ENCODE data around the gene RAPGEFL1. TPM values are rescaled to one million over a fixed set of nuclear protein-coding genes. Genes with fewer than 3 reads are reported as not detected.

RAPGEFL1 gene
- total RNA-seq, 1 donor from 2014 or later: 6.8 TPM

- no peaks in the 10 kb centered on the region for H3K36me3 ChIP-seq
- Mint-ChIP-seq H3K4me1 (peaks cover 23% of the 10 kb centered on the region), H3K27me3 (ENCODE audit: insufficient read depth, low read depth) (peaks cover 13% of the 10 kb centered on the region), H3K36me3 (peaks cover 4% of the 10 kb centered on the region), H3K4me3 (no peak overlapping the region), H3K27ac (no peak overlapping the region), H3K9me3 (no peaks in the 10 kb centered on the region)
- peaks cover 18% of the 10 kb centered on the region for H3F3A ChIP-seq (ENCODE audit: low read depth)
- no peak overlapping the region for H3K4me2 ChIP-seq
- H3K4me1 ChIP-seq: peaks cover 12% of the 10 kb centered on the region
- TF ChIP-seq EZH2 (IDR thresholded peaks at IDR 0.05) (no peak), EZH2phosphoT487 (IDR thresholded peaks at IDR 0.05) (no peak)
- TF ChIP-seq, protein P1, sequence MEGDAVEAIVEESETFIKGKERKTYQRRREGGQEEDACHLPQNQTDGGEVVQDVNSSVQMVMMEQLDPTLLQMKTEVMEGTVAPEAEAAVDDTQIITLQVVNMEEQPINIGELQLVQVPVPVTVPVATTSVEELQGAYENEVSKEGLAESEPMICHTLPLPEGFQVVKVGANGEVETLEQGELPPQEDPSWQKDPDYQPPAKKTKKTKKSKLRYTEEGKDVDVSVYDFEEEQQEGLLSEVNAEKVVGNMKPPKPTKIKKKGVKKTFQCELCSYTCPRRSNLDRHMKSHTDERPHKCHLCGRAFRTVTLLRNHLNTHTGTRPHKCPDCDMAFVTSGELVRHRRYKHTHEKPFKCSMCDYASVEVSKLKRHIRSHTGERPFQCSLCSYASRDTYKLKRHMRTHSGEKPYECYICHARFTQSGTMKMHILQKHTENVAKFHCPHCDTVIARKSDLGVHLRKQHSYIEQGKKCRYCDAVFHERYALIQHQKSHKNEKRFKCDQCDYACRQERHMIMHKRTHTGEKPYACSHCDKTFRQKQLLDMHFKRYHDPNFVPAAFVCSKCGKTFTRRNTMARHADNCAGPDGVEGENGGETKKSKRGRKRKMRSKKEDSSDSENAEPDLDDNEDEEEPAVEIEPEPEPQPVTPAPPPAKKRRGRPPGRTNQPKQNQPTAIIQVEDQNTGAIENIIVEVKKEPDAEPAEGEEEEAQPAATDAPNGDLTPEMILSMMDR (IDR thresholded peaks at IDR 0.05): no peak
- no peak for DNase-seq (ENCODE audit: low spot score)
- no peak overlapping the region for H2AFZ ChIP-seq (replicated peaks)
- no peak overlapping the region for H3K9ac ChIP-seq
- H3K79me2 ChIP-seq (ENCODE audit: low read depth): no peaks in the 10 kb centered on the region
- no peak overlapping the region for H3K4me3 ChIP-seq
- H3K27ac ChIP-seq: no peak overlapping the region
- H3K9me3 ChIP-seq (ENCODE audit: low read depth): no peaks in the 10 kb centered on the region
- no peaks in the 10 kb centered on the region for H4K20me1 ChIP-seq (ENCODE audit: low read depth)
- H3K27me3 ChIP-seq: peaks cover 8% of the 10 kb centered on the region
Measured at GRCh38 chr17:40188694-40189093, 11.4 kb downstream of the RAPGEFL1 start.

- H3K27ac Mint-ChIP-seq: no peak overlapping the region
- H3F3A ChIP-seq (ENCODE audit: low read depth): peaks cover 18% of the 10 kb centered on the region
- H3K4me1 Mint-ChIP-seq: peaks cover 27% of the 10 kb centered on the region
- peak overlapping the region; percentile 52 for H3K4me3 ChIP-seq
- no peak overlapping the region for H2AFZ ChIP-seq (replicated peaks)
- H3K9me3 ChIP-seq (ENCODE audit: low read depth): no peaks in the 10 kb centered on the region
- no peaks in the 10 kb centered on the region for H3K9me3 Mint-ChIP-seq
- no peaks in the 10 kb centered on the region for H3K79me2 ChIP-seq (ENCODE audit: low read depth)
- H3K9ac ChIP-seq: no peak overlapping the region
- H3K4me3 Mint-ChIP-seq: peak overlapping the region; percentile 80
- H3K36me3 ChIP-seq: no peaks in the 10 kb centered on the region
- peaks cover 17% of the 10 kb centered on the region for H3K4me1 ChIP-seq
- H3K27me3 ChIP-seq: peaks cover 8% of the 10 kb centered on the region
- no peaks in the 10 kb centered on the region for H4K20me1 ChIP-seq (ENCODE audit: low read depth)
- peak overlapping the region; percentile 82 for H3K4me2 ChIP-seq
- no peak overlapping the region for H3K27ac ChIP-seq
- TF ChIP-seq, protein P1 (IDR thresholded peaks at IDR 0.05): peak; percentile 62
- TF ChIP-seq EZH2 (IDR thresholded peaks at IDR 0.05) (peak; percentile 5), EZH2phosphoT487 (IDR thresholded peaks at IDR 0.05) (no peak)
- DNase-seq (ENCODE audit: low spot score): peak; percentile 63
- H3K27me3 Mint-ChIP-seq (ENCODE audit: insufficient read depth, low read depth): peaks cover 13% of the 10 kb centered on the region
- H3K36me3 Mint-ChIP-seq: peaks cover 8% of the 10 kb centered on the region
Measured at GRCh38 chr17:40190197-40191021, 13.1 kb downstream of the RAPGEFL1 start.

- Histone ChIP-seq H3F3A (ENCODE audit: low read depth) (peaks cover 18% of the 10 kb centered on the region), H3K4me3 (peak overlapping the region; percentile 52), H3K79me2 (ENCODE audit: low read depth) (no peaks in the 10 kb centered on the region), H3K4me1 (peaks cover 17% of the 10 kb centered on the region), H3K4me2 (peak overlapping the region; percentile 82), H4K20me1 (ENCODE audit: low read depth) (no peaks in the 10 kb centered on the region), H3K9ac (no peak overlapping the region), H3K36me3 (no peaks in the 10 kb centered on the region), H3K9me3 (ENCODE audit: low read depth) (no peaks in the 10 kb centered on the region), H3K27me3 (peaks cover 8% of the 10 kb centered on the region), H3K27ac (no peak overlapping the region), H2AFZ (replicated peaks) (peak overlapping the region; percentile 57)
- Mint-ChIP-seq H3K27me3 (ENCODE audit: insufficient read depth, low read depth) (peaks cover 13% of the 10 kb centered on the region), H3K4me3 (peak overlapping the region; percentile 85), H3K36me3 (peaks cover 8% of the 10 kb centered on the region), H3K9me3 (no peaks in the 10 kb centered on the region), H3K27ac (no peak overlapping the region), H3K4me1 (peaks cover 27% of the 10 kb centered on the region)
- DNase-seq (ENCODE audit: low spot score): peak; percentile 88
- TF ChIP-seq EZH2phosphoT487 (IDR thresholded peaks at IDR 0.05): no peak
- TF ChIP-seq, protein P1 (IDR thresholded peaks at IDR 0.05): peak; percentile 77
- peak; percentile 8 for TF ChIP-seq EZH2 (IDR thresholded peaks at IDR 0.05)
Measured at GRCh38 chr17:40191237-40192208, 14.3 kb downstream of the RAPGEFL1 start.

All from neural progenitor cell (in vitro differentiated cells).